HL-60 (cell line): Measurements from ENCODE around the gene NMNAT2.

ENCODE experiments used
- CTCF ChIP-seq: IDR thresholded peaks from one replicate; pipeline ENCODE4 v1.5.1; 2011; ENCODE audit warnings: low read length, control low read depth, inconsistent platforms; ENCODE audit not compliant: insufficient read depth
- POLR2AphosphoS5 ChIP-seq: IDR thresholded peaks from 2 replicates; pipeline ENCODE4 v1.6.1; 2012; ENCODE audit warnings: low read depth
- SPI1 ChIP-seq: IDR thresholded peaks from 2 replicates; pipeline ENCODE4 v1.6.1; 2012; ENCODE audit warnings: low read depth, mild to moderate bottlenecking, borderline replicate concordance

- TF ChIP-seq CTCF (no peak), POLR2AphosphoS5 (no peak), SPI1 (no peak)
These were observed 130.9 kb downstream of the NMNAT2 start for GRCh38 chr1:183287191-183287675.
